Central memory CD8-positive, alpha-beta T cell (primary cell): ENCODE measurements around the gene CLN6.
"Not testable (repeated sequence)": the region's sequence is repeated elsewhere in the genome, so short reads cannot be mapped to it uniquely, and the experiment has no call there.

Experiments used
- ATAC-seq: fragments of 150-1000 bp; cut with Tn5 transposase; replicated peaks from 2 replicates; pipeline ENCODE4 v1.10.0; 2022; ENCODE audit warnings: mild to moderate bottlenecking, moderate FRiP score, moderate number of reproducible peaks; ENCODE audit not compliant: poor library complexity, severe bottlenecking; ENCODE audit errors: extremely low read depth
- DNase-seq, 2 donors: peaks; one replicate each; pipeline ENCODE4 v3.0.0; 2021; ENCODE audit warnings: low spot score in 2 of 2
- H3K27ac Mint-ChIP-seq: one replicate; pipeline ENCODE4 v1.8.0; 2022; ENCODE audit warnings: low read depth, mild to moderate bottlenecking, moderate library complexity, mixed read lengths
- H3K27me3 Mint-ChIP-seq: one replicate; pipeline ENCODE4 v1.8.0; 2022; ENCODE audit warnings: mixed read lengths
- H3K36me3 Mint-ChIP-seq: one replicate; pipeline ENCODE4 v1.8.0; 2022; ENCODE audit warnings: mild to moderate bottlenecking, moderate library complexity, mixed read lengths; ENCODE audit not compliant: insufficient read depth
- H3K4me1 Mint-ChIP-seq: one replicate; pipeline ENCODE4 v1.8.0; 2022; ENCODE audit warnings: mixed read lengths
- H3K4me3 Mint-ChIP-seq: one replicate; pipeline ENCODE4 v1.8.0; 2022; ENCODE audit warnings: mild to moderate bottlenecking, moderate library complexity, mixed read lengths
- H3K9me3 Mint-ChIP-seq: one replicate; pipeline ENCODE4 v1.8.0; 2022; ENCODE audit warnings: mixed read lengths

The CLN6 gene

GRCh38 chr15:68184616-68185480 is 44.7 kb downstream of the CLN6 start:
- H3K9me3 Mint-ChIP-seq = no peaks in the 10 kb centered on the region
- no peak overlapping the region for H3K4me3 Mint-ChIP-seq

DNA sequence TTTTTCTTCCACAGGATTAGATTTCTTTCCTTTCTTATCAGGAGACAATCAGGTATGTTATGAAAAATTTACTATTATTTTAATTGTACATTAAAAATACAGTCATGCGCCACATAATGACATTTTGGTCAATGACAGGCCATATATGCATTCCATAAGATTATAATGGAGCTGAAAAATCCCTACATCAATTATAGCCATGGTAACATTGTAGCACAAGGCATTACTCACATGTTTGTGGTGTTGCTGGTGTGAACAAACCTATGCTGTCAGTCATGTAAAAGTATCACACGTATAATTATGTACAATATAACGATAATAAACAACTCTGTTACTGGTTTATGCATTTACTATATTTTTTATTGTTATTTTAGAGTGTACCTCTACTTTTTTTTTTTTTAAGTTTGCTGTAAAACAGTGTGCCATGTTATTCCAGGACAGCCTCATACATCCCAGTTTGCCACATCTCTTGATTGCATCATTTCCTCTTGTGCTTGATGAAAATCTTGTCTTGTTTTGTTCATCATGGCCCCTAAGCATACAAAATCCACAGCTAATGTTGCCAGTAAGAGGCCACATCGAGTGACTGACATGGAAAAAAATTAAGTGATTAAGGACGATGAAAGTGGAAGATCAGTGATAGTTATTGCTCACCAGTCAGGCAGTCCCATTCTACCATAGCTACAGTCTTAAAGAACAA is 45.8 kb downstream of the CLN6 start:
- Mint-ChIP-seq H3K27me3 (no peaks in the 10 kb centered on the region), H3K4me1 (peaks cover 4% of the 10 kb centered on the region), H3K27ac (no peak overlapping the region), H3K36me3 (peaks cover 70% of the 10 kb centered on the region), H3K9me3 (no peaks in the 10 kb centered on the region), H3K4me3 (no peak overlapping the region)
- ATAC-seq (no peak), DNase-seq (no peak)

More at GRCh38 chr15:68184616-68185480, 44.7 kb downstream of the CLN6 start:
- Mint-ChIP-seq H3K4me1 (peaks cover 4% of the 10 kb centered on the region), H3K36me3 (peaks cover 72% of the 10 kb centered on the region), H3K27me3 (no peaks in the 10 kb centered on the region), H3K27ac (no peak overlapping the region)
- DNase-seq (no peak), ATAC-seq (no peak)

DNA sequence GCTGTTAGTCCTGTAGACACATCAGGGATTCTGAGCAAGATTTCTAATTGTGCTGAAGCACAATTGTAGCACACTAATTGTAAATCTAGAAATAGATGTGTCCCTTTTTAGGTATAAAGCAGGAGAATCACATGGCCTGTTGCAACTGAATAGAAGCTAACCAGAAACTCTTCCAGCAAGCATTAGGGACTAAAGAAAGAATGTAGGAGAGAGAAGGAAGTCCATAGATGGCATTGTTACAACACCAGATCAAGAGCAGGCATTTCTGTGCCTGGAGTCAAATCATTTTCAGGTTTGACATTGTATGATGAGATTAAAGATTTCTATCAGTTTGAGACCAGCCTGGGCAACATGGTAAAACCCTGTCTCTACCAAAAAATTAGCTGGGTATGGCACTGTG is 51.8 kb downstream of the CLN6 start:
- peak overlapping the region; percentile 34 for H3K27ac Mint-ChIP-seq
- DNase-seq = no peak

GRCh38 chr15:68176601-68177000 is 52.9 kb downstream of the CLN6 start:
- Mint-ChIP-seq H3K27ac (no peak overlapping the region), H3K4me1 (peaks cover 7% of the 10 kb centered on the region), H3K4me3 (no peak overlapping the region), H3K36me3 (peaks cover 45% of the 10 kb centered on the region), H3K27me3 (no peaks in the 10 kb centered on the region), H3K9me3 (no peaks in the 10 kb centered on the region)
- no peak for ATAC-seq
- no peak for DNase-seq

More for the DNA sequence above, 51.8 kb downstream of the CLN6 start:
- no peaks in the 10 kb centered on the region for H3K27me3 Mint-ChIP-seq
- H3K9me3 Mint-ChIP-seq = no peaks in the 10 kb centered on the region
- peaks cover 7% of the 10 kb centered on the region for H3K4me1 Mint-ChIP-seq
- peaks cover 52% of the 10 kb centered on the region for H3K36me3 Mint-ChIP-seq
- no peak for ATAC-seq
- H3K4me3 Mint-ChIP-seq = no peak overlapping the region

- ATAC-seq (no peak), DNase-seq (no peak)
- Mint-ChIP-seq H3K9me3 (no peaks in the 10 kb centered on the region), H3K27ac (no peak overlapping the region), H3K4me1 (peaks cover 7% of the 10 kb centered on the region), H3K27me3 (no peaks in the 10 kb centered on the region), H3K36me3 (peaks cover 38% of the 10 kb centered on the region), H3K4me3 (no peak overlapping the region)
These were observed 54.0 kb downstream of the CLN6 start for GRCh38 chr15:68175526-68175925.

DNA sequence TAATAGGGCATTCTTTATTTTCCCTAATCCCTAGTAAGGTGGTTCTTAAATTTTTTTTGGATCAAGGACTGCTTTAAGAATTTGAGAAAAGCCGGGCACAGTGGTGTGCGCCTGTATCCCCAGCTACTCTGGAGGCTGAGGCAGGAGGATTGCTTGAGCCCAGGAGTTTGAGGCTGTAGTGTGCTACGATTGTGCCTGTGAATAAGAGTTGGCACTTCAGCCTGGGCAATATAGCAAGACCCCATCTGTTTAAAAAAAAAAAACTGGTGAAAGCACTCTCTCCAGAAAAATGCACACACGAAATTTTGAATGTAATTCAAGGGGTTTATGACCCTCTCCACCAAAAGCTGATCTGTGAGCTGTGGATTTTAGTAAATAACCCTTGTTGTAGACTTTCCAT is 56.4 kb downstream of the CLN6 start:
- H3K4me3 Mint-ChIP-seq = no peak overlapping the region
- H3K36me3 Mint-ChIP-seq = peaks cover 24% of the 10 kb centered on the region
- no peaks in the 10 kb centered on the region for H3K9me3 Mint-ChIP-seq
- no peaks in the 10 kb centered on the region for H3K27me3 Mint-ChIP-seq
- DNase-seq (no peak), ATAC-seq (no peak)
- no peak overlapping the region for H3K27ac Mint-ChIP-seq
- H3K4me1 Mint-ChIP-seq = peaks cover 7% of the 10 kb centered on the region

DNA sequence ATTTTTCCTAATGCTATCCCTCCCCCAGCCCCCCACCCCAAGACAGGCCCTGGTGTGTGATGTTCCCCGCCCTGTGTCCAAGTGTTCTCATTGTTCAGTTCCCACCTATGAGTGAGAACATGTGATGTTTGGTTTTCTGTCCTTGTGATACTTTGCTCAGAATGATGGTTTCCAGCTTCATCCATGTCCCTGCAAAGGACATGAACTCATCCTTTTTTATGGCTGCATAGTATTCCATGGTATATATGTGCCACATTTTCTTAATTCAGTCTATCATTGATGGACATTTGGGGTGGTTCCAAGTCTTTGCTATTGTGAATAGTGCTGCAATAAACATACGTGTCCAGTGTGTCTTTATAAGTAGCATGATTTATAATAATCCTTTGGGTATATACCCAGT is 57.5 kb downstream of the CLN6 start:
- H3K36me3 Mint-ChIP-seq = peaks cover 17% of the 10 kb centered on the region
- H3K9me3 Mint-ChIP-seq, H3K4me1 Mint-ChIP-seq, H3K27me3 Mint-ChIP-seq, H3K27ac Mint-ChIP-seq, DNase-seq, ATAC-seq, H3K4me3 Mint-ChIP-seq: not testable (repeated sequence)

DNA sequence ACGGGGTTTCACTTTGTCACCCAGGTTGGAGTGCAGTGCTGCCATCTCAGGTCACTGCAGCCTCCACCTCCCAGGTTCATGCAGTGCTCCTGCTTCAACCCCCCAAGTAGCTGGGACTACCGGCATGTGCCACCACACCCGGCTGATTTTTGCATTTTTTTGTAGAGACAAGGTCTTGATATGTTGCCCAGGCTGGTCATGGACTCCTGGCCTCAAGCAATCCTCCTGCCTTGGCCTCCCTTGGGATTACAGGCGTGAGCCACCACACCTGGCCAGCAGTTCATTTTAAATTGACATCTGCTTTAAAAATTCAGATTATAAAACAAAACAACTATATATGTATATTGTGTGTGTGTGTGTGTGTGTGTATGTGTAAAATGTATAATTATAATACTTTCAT is 62.7 kb downstream of the CLN6 start:
- Mint-ChIP-seq H3K4me1 (peaks cover 11% of the 10 kb centered on the region), H3K27ac (peak overlapping the region; percentile 75), H3K27me3 (no peaks in the 10 kb centered on the region), H3K4me3 (no peak overlapping the region), H3K9me3 (no peaks in the 10 kb centered on the region), H3K36me3 (peaks cover 20% of the 10 kb centered on the region)
- DNase-seq (no peak), ATAC-seq (no peak)

- no peak overlapping the region for H3K27ac Mint-ChIP-seq
- ATAC-seq (no peak), DNase-seq (no peak)
- no peaks in the 10 kb centered on the region for H3K27me3 Mint-ChIP-seq
- H3K4me3 Mint-ChIP-seq = no peak overlapping the region
- no peaks in the 10 kb centered on the region for H3K9me3 Mint-ChIP-seq
- H3K4me1 Mint-ChIP-seq = peaks cover 11% of the 10 kb centered on the region
- H3K36me3 Mint-ChIP-seq = peaks cover 35% of the 10 kb centered on the region
These were observed 66.3 kb downstream of the CLN6 start for GRCh38 chr15:68163191-68163590.

- H3K27ac Mint-ChIP-seq = no peak overlapping the region
- no peaks in the 10 kb centered on the region for H3K9me3 Mint-ChIP-seq
- no peak overlapping the region for H3K4me3 Mint-ChIP-seq
- H3K27me3 Mint-ChIP-seq = no peaks in the 10 kb centered on the region
- no peak for ATAC-seq
- DNase-seq = no peak
- peaks cover 5% of the 10 kb centered on the region for H3K4me1 Mint-ChIP-seq
- peaks cover 29% of the 10 kb centered on the region for H3K36me3 Mint-ChIP-seq
These were observed 71.4 kb downstream of the CLN6 start for GRCh38 chr15:68158046-68158628.

DNA sequence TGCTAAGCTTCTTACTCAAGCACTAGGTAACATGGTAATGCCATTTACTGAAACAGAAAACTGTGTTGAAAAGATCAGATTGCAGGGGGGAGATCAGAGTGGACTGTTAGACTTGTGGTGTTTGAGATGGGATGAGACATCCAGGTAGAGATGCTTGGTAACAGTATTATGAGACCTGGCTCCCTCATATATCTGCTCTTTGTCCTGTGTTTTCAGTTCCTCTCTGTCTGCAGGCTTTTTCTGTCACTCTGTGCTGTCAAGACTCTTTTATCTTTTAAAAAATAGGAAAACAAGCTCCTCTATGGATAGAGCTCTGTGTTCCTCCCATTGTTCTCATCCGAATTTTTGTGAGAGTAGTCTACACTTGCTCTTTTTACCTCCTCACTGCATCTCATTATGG is 72.5 kb downstream of the CLN6 start:
- DNase-seq (no peak), ATAC-seq (no peak)
- Mint-ChIP-seq H3K27ac (no peak overlapping the region), H3K9me3 (no peaks in the 10 kb centered on the region), H3K4me1 (peaks cover 9% of the 10 kb centered on the region), H3K36me3 (peaks cover 28% of the 10 kb centered on the region), H3K4me3 (no peak overlapping the region), H3K27me3 (no peaks in the 10 kb centered on the region)
